Omental fat pad (tissue), 4 donors: Measurements from ENCODE around the gene CLN3. TPM values are rescaled to one million over a fixed set of nuclear protein-coding genes. Genes with fewer than 3 reads are reported as not detected.
"Not testable (repeated sequence)": the region's sequence is repeated elsewhere in the genome, so short reads cannot be mapped to it uniquely, and the experiment has no call there.

Source experiments
- ATAC-seq: fragments of 150-250 bp; one replicate; pipeline ENCODE4 v1.9.1; 2016; ENCODE audit warnings: mild to moderate bottlenecking, moderate library complexity; ENCODE audit not compliant: low FRiP score
- DNase-seq: peaks from one replicate; pipeline ENCODE4 v3.0.0-alpha.2; 2019; ENCODE audit warnings: low spot score
- total RNA-seq, 4 donors: library from RNA; depleted of rRNA; stranded (reverse); fragments of >200 nt; gene quantifications; one replicate each; pipeline ENCODE4 v1.1.0, GENCODE V29; 2016
- TF ChIP-seq, protein P1 (sequence below), 3 donors: fragments of 450-650 bp; IDR thresholded peaks; one replicate each; pipeline ENCODE4 v1.5.1; 2016 to 2017; ENCODE audit warnings: antibody characterized with exemption in 3 of 3, mild to moderate bottlenecking in 3 of 3, moderate library complexity in 2 of 3

Gene CLN3
- total RNA-seq, 4 donors from 2014 or later: 20.1 to 28.9 (median 24.9) TPM

DNA sequence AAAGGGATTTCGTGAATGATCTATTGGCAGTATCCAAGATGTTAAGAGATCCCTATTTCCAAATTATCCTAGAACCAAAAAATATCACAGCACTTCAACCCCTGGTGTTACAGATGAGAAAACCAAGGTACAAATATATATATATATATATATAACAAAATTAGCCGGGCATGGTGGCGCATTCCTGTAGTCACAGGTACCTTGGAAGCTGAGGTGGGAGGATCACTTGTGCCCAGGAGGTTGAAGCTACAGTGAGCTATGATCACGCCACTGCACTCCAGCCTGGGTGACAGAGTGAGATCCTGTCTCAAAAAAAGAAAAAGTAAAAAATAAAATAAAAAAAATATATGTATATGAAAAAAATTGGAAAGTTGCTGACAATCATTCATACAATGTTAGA, 637 bp upstream of the CLN3 start:
- TF ChIP-seq, protein P1, sequence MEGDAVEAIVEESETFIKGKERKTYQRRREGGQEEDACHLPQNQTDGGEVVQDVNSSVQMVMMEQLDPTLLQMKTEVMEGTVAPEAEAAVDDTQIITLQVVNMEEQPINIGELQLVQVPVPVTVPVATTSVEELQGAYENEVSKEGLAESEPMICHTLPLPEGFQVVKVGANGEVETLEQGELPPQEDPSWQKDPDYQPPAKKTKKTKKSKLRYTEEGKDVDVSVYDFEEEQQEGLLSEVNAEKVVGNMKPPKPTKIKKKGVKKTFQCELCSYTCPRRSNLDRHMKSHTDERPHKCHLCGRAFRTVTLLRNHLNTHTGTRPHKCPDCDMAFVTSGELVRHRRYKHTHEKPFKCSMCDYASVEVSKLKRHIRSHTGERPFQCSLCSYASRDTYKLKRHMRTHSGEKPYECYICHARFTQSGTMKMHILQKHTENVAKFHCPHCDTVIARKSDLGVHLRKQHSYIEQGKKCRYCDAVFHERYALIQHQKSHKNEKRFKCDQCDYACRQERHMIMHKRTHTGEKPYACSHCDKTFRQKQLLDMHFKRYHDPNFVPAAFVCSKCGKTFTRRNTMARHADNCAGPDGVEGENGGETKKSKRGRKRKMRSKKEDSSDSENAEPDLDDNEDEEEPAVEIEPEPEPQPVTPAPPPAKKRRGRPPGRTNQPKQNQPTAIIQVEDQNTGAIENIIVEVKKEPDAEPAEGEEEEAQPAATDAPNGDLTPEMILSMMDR (IDR thresholded peaks at IDR 0.05): no peak
- ATAC-seq (no peak), DNase-seq (no peak)

DNA sequence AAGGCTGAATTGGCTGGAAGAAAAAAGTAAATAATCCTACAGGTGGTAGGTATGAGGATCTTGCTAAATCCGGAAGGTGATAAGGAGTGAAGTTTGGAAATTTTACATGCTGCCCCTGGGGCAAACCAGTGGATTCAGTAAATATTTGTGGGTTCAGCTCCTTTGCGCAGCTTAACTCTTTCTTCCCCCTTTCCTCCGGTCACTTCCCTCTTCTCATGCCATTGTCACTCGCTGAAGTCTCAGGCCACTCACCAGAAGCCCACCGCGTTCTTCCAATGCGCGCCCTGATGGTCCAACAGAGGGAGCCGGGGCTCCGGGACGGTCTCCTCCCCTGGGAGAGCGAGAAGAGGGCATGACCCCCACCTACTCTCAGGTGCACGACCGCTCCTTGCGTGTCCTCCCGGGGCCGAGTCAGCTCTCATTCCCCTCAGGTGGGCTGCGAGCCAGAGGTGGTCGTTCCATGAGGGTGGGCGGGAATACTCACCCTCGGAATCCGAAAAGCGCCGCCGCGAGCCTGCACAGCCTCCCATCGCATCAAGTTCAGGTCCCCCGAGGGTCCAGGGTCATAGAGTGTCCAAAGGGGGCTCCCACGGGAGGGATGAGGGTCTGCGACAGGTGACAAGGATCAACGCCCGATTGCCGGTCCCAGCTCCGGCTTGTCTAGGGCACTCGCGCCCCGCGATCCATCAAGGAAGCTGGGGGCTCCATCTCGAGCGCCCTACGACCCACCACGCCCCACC, 474 bp downstream of the CLN3 start:
- TF ChIP-seq, protein P1 (IDR thresholded peaks at IDR 0.05): no peak
- DNase-seq (no peak), ATAC-seq (no peak)

DNA sequence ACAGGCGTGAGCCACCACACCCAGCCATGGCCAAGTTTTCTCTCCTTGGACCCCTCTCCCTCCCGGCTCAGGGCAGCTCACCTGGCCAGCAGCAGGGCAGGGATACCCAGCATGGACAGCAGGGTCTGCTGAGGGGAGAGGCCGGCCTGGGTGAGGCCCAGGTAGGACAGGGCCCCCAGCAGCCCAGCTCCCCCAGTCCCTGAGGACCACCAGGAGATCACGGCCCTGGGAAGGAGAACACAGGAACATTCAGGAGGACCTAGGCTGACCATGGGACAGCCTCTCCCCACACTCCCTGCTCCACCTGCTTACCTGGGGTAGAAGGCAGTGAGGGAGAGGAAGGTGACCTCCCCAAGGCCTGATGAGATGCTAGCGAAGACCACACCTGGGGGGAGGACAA, 5.6 kb downstream of the CLN3 start:
- ATAC-seq: no peak
- TF ChIP-seq, protein P1 (IDR thresholded peaks at IDR 0.05): no peak
- DNase-seq: no peak

DNA sequence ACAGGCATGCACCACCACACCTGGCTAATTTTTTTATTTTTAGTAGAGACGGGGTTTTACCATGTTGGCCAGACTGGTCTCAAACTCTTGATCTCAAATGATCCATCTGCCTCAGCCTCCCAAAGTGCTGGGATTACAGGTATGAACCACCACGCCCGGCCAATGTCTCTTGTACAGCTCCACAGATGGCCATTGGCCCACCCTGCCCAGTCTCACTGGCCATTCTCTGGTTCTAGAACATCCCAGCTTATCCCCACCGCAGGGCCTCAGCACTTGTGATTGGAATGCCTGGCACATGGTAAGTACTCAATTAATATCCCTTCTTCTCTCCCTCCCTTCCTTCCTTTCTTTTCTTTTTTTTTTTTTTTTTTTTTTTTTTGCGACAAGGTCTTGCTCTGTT, 8.5 kb downstream of the CLN3 start:
- DNase-seq, ATAC-seq: not testable (repeated sequence)

DNA sequence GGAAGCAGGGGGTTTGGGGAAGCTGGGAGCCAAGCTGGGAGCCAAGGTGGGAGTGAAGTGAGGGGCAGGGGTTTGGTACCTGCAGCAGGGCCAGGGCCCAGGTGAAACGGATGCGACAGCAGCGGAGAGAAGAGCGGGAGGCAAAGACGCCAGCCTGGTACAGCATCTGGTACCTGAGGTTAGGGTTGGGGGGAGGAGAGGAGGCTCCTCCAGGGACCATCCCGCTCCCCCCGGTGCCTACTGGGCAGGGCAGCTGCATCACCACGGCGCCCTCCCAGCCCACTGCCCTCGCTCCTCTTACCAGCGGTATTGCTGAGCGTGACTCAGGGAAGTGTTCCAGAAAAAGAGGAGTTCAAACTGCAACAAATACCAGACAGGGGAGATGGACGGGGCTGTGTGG, 9.8 kb downstream of the CLN3 start:
- DNase-seq (no peak), ATAC-seq (no peak)
- TF ChIP-seq, protein P1 (IDR thresholded peaks at IDR 0.05): no peak

DNA sequence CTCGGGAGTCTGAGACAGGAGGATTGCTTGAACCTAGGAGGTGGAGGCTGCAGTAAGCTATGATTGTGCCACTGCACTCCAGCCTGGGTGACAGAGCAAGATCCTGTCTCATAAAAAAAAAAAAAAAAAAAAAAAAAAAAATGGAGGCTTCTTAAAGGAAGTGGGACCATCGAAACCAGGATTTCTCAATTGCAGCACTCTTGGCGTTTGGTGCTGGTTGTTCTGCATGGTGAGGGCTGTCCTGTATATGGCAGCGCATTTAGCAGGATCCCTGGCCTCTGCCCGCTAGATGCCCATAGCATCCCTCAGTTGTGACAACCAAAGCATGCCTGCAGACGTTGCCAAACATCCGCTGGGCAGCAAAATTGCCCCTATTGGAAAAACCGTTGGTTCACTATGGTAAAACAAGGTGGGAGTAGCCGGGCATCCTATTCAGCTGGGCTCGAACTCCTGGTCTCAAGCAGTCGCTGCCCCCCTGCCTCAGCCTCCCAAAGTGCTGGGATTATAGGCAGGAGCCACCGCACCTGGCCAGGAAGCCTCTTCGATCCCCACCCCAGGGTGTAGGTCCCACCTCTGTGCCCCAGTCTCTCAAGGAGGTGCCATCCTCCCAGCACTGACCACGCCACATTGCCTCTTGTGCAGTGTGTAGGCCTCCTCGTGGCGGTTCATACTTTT, 13.2 kb downstream of the CLN3 start:
- TF ChIP-seq, protein P1 (IDR thresholded peaks at IDR 0.05): no peak
- ATAC-seq (no peak), DNase-seq (no peak)

DNA sequence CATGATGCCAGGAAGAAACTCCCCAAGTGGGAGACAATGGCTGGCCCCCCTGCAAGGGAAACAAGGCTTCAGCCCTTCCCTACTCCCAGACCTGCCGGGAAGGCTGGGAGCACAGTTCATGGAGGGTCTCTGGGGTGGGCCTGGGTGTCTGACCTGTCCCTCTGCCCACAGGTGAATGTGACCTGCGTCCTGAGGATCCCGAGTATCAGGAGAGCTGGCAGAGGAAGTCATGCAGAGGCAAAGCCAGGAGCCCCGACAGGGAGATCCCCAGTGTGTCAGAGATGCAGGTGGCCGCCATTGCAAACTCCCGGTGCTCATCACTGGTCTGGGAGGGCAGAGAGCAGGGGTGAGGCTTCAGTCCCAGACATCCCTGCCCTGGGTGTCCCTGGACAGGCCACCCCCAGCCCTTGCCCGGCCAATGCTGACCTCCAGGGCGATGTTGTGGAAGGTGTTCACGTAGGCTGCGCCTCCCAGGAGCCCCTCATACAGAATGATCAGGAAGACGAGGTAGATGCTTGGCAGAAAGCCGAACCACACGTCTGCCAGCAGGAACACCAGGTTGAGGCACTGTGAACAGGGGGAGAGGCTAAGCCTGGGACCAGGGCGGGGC, 14.5 kb downstream of the CLN3 start:
- ATAC-seq (no peak), DNase-seq (no peak)
- TF ChIP-seq, protein P1 (IDR thresholded peaks at IDR 0.05): no peak
